ENCODE results near the gene SIX5.

DNA sequence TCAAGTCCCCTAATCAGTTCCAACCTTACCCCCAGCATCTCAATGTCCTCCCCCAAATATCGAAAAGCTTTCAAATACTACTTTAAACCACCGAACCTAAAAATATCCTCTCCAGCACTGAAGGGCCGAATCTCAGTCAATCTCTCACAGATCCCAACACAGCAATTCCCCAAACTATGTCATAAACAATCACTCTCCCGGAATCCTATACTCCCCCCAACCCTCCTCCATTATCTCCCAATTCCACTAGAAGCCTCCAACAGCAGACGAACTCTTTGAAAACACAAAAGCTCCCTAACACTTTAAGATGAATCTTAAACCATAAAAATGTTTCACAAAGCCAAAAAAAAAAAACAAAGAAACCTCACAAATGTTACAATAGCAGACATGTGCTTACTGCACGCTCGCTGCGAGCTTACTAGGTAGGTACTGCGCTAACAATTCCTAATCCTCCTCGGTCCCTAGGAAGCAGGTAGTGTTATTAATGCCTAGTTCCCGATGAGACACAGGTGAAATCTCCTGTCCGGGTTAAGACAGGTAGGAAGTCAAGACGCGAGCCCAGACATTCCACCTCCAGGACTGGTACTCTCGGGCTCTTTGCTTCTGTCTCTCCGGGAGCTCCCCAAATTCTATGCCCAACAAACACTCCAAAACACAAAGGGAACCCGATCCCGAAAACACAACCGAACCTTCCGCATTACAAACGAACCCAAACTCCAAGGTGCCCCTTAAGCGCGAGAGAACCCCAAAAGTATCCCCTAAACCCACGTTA lies 52.5 kb downstream of the SIX5 start:
- TF ChIP-seq, protein P1, sequence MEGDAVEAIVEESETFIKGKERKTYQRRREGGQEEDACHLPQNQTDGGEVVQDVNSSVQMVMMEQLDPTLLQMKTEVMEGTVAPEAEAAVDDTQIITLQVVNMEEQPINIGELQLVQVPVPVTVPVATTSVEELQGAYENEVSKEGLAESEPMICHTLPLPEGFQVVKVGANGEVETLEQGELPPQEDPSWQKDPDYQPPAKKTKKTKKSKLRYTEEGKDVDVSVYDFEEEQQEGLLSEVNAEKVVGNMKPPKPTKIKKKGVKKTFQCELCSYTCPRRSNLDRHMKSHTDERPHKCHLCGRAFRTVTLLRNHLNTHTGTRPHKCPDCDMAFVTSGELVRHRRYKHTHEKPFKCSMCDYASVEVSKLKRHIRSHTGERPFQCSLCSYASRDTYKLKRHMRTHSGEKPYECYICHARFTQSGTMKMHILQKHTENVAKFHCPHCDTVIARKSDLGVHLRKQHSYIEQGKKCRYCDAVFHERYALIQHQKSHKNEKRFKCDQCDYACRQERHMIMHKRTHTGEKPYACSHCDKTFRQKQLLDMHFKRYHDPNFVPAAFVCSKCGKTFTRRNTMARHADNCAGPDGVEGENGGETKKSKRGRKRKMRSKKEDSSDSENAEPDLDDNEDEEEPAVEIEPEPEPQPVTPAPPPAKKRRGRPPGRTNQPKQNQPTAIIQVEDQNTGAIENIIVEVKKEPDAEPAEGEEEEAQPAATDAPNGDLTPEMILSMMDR (IDR thresholded peaks at IDR 0.05; ENCODE audit: low read depth, low read length) = no peak
- no peak for TF ChIP-seq EZH2phosphoT487 (IDR thresholded peaks at IDR 0.05; ENCODE audit: low read depth)

Measured in OCI-LY3 (cell line).